CD4-positive, alpha-beta T cell treated with Interleukin-10 for 1 hour (primary cell): ENCODE results near the gene OXTR.

Experiments used
- DNase-seq: peaks from one replicate; pipeline ENCODE4 v3.0.0-alpha.2; 2020

Gene OXTR

GRCh38 chr3:8769088-8769822 lies at the start of gene OXTR:
Gene OXTR (minus strand): TSS chr3:8769613. CDS start chr3:8768187, 1,426 bp downstream.
- peak; percentile 37 for DNase-seq

DNA sequence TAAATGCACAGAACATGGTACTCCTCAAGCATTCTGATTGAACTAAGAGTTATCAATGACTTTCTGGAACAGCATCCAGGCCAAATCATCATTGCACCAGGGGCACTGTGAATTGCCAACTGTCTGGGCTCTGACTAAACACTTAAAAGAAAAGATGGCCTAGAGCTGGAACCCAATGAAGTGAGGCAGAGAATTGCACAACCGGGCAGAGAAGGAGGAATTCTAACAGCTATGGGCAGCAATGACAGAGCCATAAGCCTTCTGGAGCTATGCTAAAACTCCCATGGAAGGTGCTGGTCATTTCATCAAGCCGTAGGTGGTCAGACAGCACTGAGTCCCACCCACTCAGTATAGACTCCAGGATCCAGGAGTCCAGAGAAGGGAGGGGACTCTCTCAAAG lies 48.1 kb upstream of the OXTR start:
- DNase-seq = no peak

DNA sequence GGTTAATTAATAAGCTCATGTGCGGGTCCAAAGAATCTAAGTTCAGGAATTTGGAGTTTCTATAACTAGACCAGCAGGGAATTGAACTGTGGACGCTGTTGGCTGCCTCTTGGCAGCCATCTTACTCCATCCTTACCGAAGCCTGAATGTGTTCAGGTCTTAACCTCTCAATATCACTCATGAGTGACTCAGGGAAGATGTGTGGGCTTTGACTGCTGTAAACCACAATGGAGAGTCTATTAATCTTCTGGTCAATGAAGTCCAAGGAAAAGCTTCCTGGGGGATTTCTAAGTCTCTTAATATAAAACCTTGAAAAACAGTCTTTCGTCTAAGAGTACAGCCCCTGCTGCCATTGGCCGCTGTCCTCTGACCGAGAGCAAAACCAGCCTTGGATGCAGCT lies 46.7 kb upstream of the OXTR start:
- no peak for DNase-seq

- DNase-seq = no peak
These were observed 44.0 kb upstream of the OXTR start for GRCh38 chr3:8813411-8813810.

GRCh38 chr3:8810561-8810960 lies 41.1 kb upstream of the OXTR start:
- no peak for DNase-seq

- no peak for DNase-seq
These were observed 36.4 kb upstream of the OXTR start for GRCh38 chr3:8805774-8806173.

DNA sequence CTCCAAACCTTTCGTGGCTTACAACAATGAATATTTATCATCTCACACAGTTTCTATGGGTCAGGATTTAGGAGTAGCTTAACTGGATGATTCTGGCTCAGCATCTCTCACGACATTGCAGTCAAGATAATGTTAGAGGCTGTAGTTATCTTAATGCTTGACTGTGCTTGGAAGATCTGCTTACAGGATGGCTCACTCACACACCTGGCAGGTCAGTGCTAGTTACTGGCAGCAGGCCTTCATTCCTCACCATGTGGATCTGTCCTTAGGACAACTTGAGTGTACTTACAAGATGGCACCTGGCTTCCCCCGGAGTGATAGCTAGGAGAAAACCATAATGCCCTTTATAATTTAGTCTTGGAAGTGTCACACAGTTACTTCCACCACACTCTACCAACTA lies 32.8 kb upstream of the OXTR start:
- DNase-seq = no peak

GRCh38 chr3:8800016-8800415 lies 30.6 kb upstream of the OXTR start:
- DNase-seq = no peak

DNA sequence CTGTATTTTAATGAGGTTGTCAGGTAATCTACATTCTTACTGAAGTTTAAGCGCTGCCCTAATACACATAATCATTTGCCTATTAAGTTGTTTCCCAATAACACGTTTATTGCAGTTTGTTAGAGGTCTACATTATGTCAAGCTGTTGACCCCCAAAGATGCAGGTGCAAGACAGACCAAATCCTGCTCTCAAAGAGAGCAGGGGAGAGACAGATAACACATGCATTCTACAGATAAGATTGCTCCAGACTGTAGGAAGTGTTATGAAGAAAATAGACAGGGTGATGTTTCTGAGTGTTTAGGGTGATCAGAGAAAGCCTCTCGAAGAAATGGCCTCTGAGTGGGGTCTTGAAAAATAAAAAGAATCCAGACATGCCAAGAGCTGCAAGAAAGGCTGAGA lies 24.8 kb upstream of the OXTR start:
- no peak for DNase-seq

DNA sequence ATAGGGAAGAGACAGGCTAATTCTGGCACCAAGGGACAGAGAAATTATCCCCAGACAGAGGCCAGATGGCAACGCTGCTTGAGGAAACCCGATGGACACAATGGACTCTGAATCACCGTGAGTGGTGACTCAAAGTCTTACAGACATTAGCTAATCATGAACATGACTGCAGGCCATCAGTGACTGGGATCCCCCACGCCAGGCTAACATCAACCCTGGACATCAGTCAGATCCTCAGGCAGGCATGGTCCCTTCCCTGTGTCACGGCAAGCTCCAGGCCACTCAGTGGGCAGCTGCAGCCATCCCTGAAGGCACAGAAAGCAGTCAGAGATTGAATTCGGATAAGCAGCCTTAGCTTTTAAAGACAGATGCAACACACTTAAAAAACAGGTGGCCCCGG lies 23.8 kb upstream of the OXTR start:
- no peak for DNase-seq

DNA sequence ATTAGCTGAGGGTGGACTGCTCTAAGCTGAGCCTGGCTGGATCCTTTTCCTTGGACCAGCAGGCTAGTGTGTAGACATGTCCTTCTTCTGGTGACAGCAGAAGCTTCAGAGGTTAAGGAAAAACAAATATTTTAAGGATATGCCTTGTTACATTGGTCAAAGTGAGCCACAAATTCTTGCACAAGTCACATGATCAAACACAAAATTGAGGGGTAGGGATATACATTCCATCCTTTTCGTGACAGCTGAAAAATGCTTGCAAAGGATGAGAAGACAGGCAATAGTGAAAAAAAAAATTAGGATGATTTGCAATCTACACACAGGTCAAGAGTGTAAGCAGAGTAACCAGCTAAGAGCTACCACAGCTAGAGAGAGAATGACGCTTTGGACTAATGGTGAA lies 21.1 kb upstream of the OXTR start:
- no peak for DNase-seq

GRCh38 chr3:8784676-8785435 lies 15.4 kb upstream of the OXTR start:
- DNase-seq = no peak

GRCh38 chr3:8780279-8780678 lies 10.9 kb upstream of the OXTR start:
- no peak for DNase-seq

DNA sequence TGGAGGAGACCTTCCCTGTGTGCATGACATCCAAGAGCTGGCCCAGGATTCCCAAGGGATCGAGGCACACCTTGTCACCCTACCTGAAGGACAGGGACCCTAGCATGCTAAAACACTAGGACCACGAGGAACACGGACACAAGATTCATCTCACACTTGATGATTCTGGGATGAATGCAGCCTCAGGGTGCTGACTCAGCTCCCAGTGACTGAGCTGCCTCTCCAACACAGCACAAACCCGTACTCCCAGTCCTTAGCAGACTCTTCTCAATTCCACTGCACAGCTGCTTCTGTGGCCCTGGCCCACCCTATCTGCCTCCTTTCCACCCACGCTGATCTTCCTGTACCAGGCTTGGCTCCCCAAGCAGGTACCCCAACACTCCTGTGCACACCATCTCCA lies 9.1 kb upstream of the OXTR start:
- DNase-seq = no peak

GRCh38 chr3:8777978-8778267 lies 8.5 kb upstream of the OXTR start:
- DNase-seq = no peak

DNA sequence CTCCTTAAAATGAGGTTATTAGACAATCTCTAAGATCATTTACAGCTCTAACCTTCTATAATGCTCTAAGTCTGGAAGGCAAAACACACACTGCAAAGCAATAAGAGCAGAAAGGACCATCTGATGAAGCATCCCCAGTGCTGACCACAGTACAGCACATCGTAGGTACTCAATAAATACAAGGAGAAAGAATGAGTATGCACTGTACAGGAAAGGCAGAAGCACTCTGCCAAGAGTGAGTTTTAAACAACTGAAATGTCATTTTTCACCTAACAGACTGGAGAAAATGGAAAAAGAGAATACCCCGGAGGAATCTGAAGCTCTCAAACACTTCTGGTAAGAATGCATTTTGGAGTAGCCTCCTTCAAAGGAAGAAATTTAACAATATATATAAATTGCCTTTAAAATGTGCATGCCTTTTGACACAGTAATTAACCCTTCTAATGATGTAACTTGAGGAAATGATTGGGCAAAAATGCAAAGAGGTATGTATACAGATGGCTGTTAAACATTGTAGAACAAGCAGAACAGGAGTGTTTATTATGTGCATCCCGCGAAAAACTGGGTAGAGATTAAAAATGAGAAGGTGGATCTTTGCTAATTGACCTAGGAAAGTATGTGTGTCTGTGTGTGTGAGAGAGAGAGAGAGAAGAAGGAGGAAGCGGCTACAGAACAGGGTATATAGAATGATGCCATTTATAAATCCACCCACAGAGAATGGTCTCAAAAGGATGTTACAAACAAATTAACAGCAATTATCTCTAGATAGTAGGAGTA lies 8.0 kb upstream of the OXTR start:
- no peak for DNase-seq

DNA sequence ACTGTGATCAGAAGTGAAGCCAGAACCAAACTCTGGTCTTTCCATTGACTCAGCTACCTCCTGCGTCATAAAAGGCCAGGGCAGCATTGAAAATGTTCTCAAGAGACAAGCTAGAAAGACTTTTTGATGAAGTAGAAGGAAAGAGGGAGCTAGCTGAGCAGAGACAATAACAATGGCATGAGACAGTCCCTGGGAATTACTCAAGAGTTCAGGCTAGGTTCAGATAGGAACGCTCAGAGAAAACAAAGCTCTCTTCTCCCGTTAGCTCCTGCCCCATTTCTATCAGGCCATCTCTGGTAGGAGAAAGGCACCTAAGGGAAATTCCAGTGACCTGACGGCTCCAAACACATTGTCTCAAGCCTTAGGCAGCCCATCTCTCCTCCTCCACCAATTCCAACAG lies 7.0 kb upstream of the OXTR start:
- DNase-seq = no peak

DNA sequence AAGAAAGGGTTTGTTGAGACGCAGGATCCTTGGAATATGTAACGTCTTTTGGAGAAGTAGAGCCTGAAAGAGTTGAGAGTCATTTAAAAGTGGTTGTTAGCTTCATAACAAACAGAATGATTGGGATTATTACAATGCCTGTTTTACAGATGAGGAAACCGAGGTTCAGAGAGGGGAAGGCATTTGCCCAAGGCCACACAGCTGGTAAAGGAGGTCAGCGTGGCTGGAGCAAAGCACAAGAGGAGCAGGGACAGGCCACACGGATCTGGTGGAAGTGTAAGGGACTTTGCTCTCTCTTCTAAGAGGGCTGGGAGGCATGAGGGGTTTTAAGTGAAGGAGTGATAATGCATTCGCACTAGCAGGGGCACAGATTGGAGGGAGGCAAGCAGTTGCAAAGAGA lies 6.2 kb upstream of the OXTR start:
- no peak for DNase-seq

GRCh38 chr3:8775181-8775580 lies 5.8 kb upstream of the OXTR start:
- no peak for DNase-seq

- no peak for DNase-seq
These were observed 4.6 kb upstream of the OXTR start for GRCh38 chr3:8773941-8774542.

DNA sequence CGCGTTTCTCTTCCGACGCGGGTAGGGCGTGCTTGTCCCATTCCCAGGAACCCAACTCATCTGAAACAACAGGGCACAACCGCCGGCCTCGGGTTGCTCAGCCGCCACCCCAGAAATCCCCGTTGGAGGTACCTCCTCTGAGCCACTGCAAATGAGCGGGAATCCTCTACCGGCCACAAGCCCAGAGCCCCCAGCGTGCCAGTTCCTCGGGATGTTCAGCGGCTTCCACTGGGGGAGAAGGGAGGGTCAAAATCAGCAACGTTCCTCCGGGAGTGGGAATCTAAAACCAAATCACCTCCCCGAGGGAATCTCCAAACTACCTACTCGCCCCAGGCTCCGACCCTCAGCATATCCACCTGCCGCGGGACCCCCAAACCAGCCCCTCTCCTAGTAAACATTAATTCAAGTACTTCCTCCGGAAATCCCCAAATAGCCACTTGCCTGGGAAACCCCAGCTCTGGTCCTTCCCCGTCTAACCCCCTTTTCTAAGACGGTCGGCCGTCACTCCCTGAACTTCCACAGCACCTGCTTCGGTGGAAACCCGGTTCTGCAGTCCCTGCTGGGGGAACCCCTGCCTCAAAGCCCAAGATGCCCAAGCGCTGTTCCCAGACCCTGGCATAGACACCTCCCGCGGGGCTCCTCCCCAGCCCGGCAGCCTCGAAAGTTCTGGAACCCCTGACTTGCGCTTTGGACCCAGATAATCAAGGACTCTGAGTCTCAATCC lies 887 bp downstream of the OXTR start:
- no peak for DNase-seq

- no peak for DNase-seq
These were observed 1.6 kb downstream of the OXTR start for GRCh38 chr3:8767667-8768363.
